Lung (tissue), 12 donors: ENCODE measurements around the gene NEUROD2. TPM values are rescaled to one million over a fixed set of nuclear protein-coding genes. Genes with fewer than 3 reads are reported as not detected.

Experiments
- ATAC-seq: fragments of 200-7000 bp; cut with Tn5 transposase; one replicate; pipeline ENCODE4 v1.9.1; 2020; ENCODE audit warnings: moderate number of reproducible peaks; ENCODE audit not compliant: insufficient read depth, low FRiP score
- DNase-seq, 3 donors: peaks; one replicate each; pipeline ENCODE4 v3.0.0-alpha.2; 2013 to 2017
- H3K27ac ChIP-seq, 2 donors: one replicate each; pipeline ENCODE4 v1.5.1; 2013; ENCODE audit warnings: mild to moderate bottlenecking in 2 of 2, moderate library complexity in 2 of 2, control low read depth in 1 of 2, inconsistent platforms in 1 of 2, low read depth in 1 of 2, low read length in 1 of 2
- H3K27me3 ChIP-seq, 3 donors: one replicate each; pipeline ENCODE4 v1.5.1; 2013; ENCODE audit warnings: low read length in 2 of 3; ENCODE audit not compliant: control insufficient read depth in 3 of 3, insufficient read depth in 3 of 3
- H3K36me3 ChIP-seq, 4 donors: one replicate each; pipeline ENCODE4 v1.5.1; 2013; ENCODE audit warnings: low read length in 4 of 4, mild to moderate bottlenecking in 1 of 4, moderate library complexity in 1 of 4; ENCODE audit not compliant: control insufficient read depth in 4 of 4, insufficient read depth in 4 of 4
- H3K4me1 ChIP-seq, 5 donors: one replicate each; pipeline ENCODE4 v1.5.1; 2013; ENCODE audit warnings: low read length in 5 of 5, mild to moderate bottlenecking in 2 of 5, moderate library complexity in 1 of 5; ENCODE audit not compliant: control insufficient read depth in 5 of 5, insufficient read depth in 5 of 5
- H3K4me3 ChIP-seq: one replicate; pipeline ENCODE4 v1.5.1; 2013; ENCODE audit warnings: mild to moderate bottlenecking, control low read depth, moderate library complexity
- H3K9ac ChIP-seq, 2 donors: one replicate each; pipeline ENCODE4 v1.5.1; 2013; ENCODE audit warnings: low read length in 2 of 2, control low read depth in 1 of 2; ENCODE audit not compliant: insufficient read depth in 1 of 2
- H3K9me3 ChIP-seq, 4 donors: one replicate each; pipeline ENCODE4 v1.5.1; 2013; ENCODE audit warnings: low read length in 3 of 4, mild to moderate bottlenecking in 1 of 4, moderate library complexity in 1 of 4; ENCODE audit not compliant: control insufficient read depth in 4 of 4, insufficient read depth in 3 of 4
- WGBS, 2 donors: extraction: QIAGEN DNeasy Blood & Tissue Kit; methylation state at CpG; one replicate each; pipeline ENCODE4 v1.1.7; 2013; 5-methylcytosine and 5-hydroxymethylcytosine counted together
- polyA plus RNA-seq, 2 donors: library from polyadenylated mRNA; stranded (reverse); fragments of 200-250 nt; gene quantifications; one replicate each; pipeline ENCODE4 v1.2.1, GENCODE V29; 2013
- total RNA-seq, 2 donors: library from RNA; depleted of rRNA in 1 of 2; stranded (reverse); fragments of >200 nt in 1 of 2; gene quantifications; one replicate each; pipeline ENCODE4 v1.2.1, GENCODE V29; 2014 to 2021
- TF ChIP-seq, protein P1 (sequence below): IDR thresholded peaks from 2 replicates; pipeline ENCODE4 v1.5.1; 2012; ENCODE audit warnings: mild to moderate bottlenecking; ENCODE audit errors: control extremely low read depth, extremely low read depth
- donor health status: control.
- donor health status: control.
- donor health status: Bipolar disorder and iron deficiency.
- donor health status: healthy.
- donor health status: DM: yes; HTN: yes; CAD: no.

Gene NEUROD2
- total and polyA plus RNA-seq, 4 donors = 0.04 TPM; not detected in 3

DNA sequence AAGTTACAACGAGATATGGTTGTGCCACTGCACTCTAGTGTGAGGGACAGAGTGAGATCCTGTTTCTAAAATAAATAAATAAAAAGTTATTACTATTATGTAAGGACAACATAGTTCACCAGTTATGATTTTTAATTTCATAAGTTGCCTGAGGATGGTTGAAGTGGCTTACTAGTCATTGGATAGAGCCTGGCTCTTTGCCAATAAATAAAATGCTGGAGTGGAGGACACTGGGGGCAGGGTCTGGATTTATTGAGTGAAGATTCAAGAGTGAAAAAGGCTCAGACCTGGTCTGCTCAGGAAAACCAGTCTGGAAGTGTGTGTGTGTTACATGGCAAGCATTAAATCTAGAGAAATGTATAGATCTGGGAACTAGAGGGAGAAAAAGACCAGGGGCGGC lies 31.3 kb upstream of the NEUROD2 start:
- whole genome bisulfite sequencing, 2 donors = 77 to 88% methylated on average over 2 of the region's 2 CpGs
- Histone ChIP-seq H3K27me3 (no peaks in the 10 kb centered on the region), H3K9ac (no peak overlapping the region), H3K36me3 (peaks cover 0 to 11% (median 1%) of the 10 kb centered on the region in 4 donors), H3K4me3 (no peak overlapping the region), H3K9me3 (no peaks in the 10 kb centered on the region), H3K27ac (no peak overlapping the region), H3K4me1 (peaks cover 9 to 50% (median 15%) of the 10 kb centered on the region in 5 donors)
- no peak for ATAC-seq
- TF ChIP-seq, protein P1, sequence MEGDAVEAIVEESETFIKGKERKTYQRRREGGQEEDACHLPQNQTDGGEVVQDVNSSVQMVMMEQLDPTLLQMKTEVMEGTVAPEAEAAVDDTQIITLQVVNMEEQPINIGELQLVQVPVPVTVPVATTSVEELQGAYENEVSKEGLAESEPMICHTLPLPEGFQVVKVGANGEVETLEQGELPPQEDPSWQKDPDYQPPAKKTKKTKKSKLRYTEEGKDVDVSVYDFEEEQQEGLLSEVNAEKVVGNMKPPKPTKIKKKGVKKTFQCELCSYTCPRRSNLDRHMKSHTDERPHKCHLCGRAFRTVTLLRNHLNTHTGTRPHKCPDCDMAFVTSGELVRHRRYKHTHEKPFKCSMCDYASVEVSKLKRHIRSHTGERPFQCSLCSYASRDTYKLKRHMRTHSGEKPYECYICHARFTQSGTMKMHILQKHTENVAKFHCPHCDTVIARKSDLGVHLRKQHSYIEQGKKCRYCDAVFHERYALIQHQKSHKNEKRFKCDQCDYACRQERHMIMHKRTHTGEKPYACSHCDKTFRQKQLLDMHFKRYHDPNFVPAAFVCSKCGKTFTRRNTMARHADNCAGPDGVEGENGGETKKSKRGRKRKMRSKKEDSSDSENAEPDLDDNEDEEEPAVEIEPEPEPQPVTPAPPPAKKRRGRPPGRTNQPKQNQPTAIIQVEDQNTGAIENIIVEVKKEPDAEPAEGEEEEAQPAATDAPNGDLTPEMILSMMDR = no peak
- no peak for DNase-seq

DNA sequence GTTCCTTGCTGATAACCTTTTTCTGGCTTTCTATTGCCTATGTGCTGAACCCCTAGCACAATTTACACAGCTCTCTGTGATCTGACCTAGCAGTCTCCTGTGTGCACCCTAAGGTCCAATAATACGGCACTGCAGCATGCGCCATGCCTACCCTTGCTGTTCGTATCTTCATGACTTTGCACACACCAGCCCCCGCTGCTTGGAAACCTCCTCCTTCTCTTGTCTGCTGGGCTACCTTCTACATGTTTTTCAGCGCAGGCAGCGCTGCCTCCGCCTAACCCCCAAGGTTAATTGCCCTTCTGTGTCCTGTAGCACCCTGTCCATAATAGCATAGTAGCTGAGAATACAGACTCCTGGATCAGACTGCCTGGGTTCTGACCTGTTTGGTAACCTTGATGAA lies 30.6 kb upstream of the NEUROD2 start:
- H3K27ac ChIP-seq = no peak overlapping the region
- DNase-seq (no peak), ATAC-seq (no peak)
- no peak overlapping the region for H3K4me3 ChIP-seq
- 90 to 91% methylated on average over 7 of the region's 7 CpGs for WGBS, 2 donors
- peaks cover 0 to 11% (median 1%) of the 10 kb centered on the region in 4 donors for H3K36me3 ChIP-seq
- TF ChIP-seq, protein P1 = no peak
- H3K9ac ChIP-seq = no peak overlapping the region
- H3K27me3 ChIP-seq = no peaks in the 10 kb centered on the region
- H3K9me3 ChIP-seq = no peaks in the 10 kb centered on the region
- peaks cover 9 to 47% (median 15%) of the 10 kb centered on the region in 5 donors for H3K4me1 ChIP-seq

DNA sequence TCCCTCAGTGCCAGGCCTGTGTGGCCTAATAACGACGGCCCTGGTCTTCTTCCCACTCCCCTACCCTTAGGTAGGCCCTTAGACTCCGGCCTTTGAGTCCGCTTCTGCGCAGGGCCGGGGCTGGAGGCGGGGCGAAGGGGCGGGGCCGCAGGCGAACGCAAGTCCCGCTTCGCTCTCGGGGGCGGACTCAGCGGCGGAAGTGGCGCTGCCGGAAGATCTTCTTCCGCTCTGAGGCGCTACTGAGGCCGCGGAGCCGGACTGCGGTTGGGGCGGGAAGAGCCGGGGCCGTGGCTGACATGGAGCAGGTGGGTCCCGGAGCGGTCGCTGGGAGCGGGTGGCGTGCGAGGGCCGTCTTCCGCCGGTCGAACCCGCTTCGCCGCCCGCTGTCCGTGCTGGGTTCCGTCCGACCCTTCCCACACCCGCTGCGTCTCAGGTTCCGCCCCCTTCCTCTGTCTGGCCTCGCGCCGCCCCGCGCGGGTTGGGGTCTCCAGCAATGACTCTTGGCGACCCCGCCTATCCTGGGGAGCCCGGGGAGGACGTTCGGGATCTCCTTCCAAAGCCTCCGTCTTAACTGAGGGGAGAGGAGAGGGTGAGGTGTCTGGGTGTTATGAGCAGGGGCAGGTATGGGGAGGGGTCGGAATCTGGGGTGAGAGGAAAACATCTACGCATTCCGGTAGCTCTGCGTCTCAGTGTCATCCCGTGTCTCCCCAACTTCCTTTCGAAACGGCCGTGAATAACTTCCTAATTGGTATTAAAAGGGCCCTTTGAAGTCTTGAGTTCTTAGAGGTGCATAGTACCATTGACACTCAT lies 29.4 kb upstream of the NEUROD2 start, which contains the start of gene STARD3:
Gene STARD3 (plus strand): TSS at position 218 of the 810 bp plus-strand sequence. CDS start 16,388 bp downstream, outside the sequence.
- TF ChIP-seq, protein P1 = no peak
- H3K27ac ChIP-seq = peak within 1 kb of the TSS; percentile 93 to 97
- 0% methylated on average over 64 to 69 of the region's 69 CpGs for WGBS, 2 donors
- no peaks in the 10 kb centered on the region for H3K9me3 ChIP-seq
- ATAC-seq (peak; percentile 93), DNase-seq (peak; percentile 89 to 95 (median 92))
- H3K9ac ChIP-seq = peak within 1 kb of the TSS; percentile 53 to 72
- H3K36me3 ChIP-seq = peaks cover 0 to 11% (median 1%) of the 10 kb centered on the region in 4 donors
- H3K4me1 ChIP-seq = peaks cover 9 to 36% (median 15%) of the 10 kb centered on the region in 5 donors
- no peaks in the 10 kb centered on the region for H3K27me3 ChIP-seq
- H3K4me3 ChIP-seq = peak within 1 kb of the TSS; percentile 69
